ENCODE measurements around the gene EBF3.

The EBF3 gene

DNA sequence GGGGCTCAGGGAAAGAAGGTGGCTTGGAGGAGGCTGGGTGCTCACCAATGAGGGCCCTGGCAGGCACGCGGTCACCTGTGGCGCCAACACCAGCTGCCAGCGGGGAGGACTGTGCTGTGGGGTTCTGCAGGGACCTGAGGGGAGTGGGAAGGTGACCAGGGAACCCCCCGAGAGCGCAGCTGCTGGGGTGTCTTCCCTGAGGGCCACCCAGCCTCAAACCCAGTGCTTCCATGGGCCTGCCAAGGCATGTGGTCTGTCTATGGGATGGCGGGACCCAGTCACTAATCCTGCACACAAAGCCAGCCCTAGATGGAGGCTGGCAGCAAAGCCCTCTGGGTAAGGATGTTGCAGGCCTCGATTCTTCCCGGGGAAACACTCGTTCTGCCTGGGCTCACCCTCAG lies 117.1 kb downstream of the EBF3 start:
- Mint-ChIP-seq H3K4me3 (no peak overlapping the region), H3K27ac (no peak overlapping the region), H3K9me3 (no peaks in the 10 kb centered on the region), H3K27me3 (peaks cover 11% of the 10 kb centered on the region), H3K36me3 (ENCODE audit: low read depth) (no peaks in the 10 kb centered on the region), H3K4me1 (ENCODE audit: low read depth) (no peaks in the 10 kb centered on the region)
- DNase-seq: no peak

GRCh38 chr10:129845111-129845753 lies 118.8 kb downstream of the EBF3 start:
- DNase-seq: no peak
- Mint-ChIP-seq H3K4me1 (ENCODE audit: low read depth) (no peaks in the 10 kb centered on the region), H3K9me3 (no peaks in the 10 kb centered on the region), H3K27me3 (peaks cover 5% of the 10 kb centered on the region), H3K36me3 (ENCODE audit: low read depth) (no peaks in the 10 kb centered on the region), H3K27ac (no peak overlapping the region), H3K4me3 (no peak overlapping the region)

DNA sequence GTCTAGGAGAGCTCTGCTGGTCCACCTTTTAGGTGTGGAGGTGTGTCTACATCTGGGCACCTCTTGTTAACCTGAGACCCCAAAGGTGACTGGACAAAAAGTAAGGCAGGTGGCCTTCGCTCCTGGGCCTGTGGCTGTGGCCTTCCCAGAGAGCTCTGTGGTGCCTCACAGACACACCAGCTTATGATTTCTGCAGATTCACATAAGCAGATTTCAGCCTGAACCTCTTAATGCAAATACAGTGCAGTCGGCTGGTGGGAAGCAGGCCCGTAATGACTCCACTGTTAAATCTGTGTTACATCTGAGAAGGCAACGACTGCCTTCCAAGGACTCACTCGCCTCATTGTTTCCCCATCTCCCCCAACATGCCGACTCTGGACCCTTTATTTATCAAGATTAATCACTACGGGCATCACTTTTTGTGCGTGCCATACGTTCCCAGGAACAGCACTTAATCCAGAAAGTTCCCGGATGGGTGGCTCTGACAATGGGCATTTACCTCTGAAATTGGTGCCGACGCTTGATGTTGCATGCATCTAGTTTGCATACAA lies 119.8 kb downstream of the EBF3 start:
- no peak for DNase-seq
- Mint-ChIP-seq H3K9me3 (no peaks in the 10 kb centered on the region), H3K4me3 (no peak overlapping the region), H3K27ac (no peak overlapping the region), H3K4me1 (ENCODE audit: low read depth) (no peaks in the 10 kb centered on the region), H3K36me3 (ENCODE audit: low read depth) (no peaks in the 10 kb centered on the region), H3K27me3 (no peaks in the 10 kb centered on the region)

DNA sequence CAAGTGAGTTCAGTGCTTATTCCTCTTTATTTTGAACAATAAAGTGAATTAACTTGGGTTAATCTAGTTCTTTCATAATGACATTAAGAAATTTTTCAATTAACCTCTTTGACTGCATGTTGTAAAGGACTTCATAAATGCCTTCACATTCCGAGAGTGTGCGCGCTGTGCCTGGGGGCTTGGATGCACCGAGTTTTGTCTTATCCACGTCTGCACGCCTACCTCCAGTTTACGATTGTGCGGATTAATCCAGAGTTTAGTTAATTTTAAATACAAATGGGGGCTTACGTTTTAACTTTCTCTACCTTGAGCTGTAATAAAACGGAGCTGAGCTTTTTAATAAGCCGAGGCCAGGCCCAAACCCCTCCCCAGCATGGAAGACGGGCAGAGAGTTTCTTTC lies 120.4 kb downstream of the EBF3 start:
- Mint-ChIP-seq H3K36me3 (ENCODE audit: low read depth) (no peaks in the 10 kb centered on the region), H3K4me1 (ENCODE audit: low read depth) (no peaks in the 10 kb centered on the region), H3K27ac (no peak overlapping the region), H3K9me3 (no peaks in the 10 kb centered on the region), H3K27me3 (no peaks in the 10 kb centered on the region), H3K4me3 (no peak overlapping the region)
- no peak for DNase-seq

DNA sequence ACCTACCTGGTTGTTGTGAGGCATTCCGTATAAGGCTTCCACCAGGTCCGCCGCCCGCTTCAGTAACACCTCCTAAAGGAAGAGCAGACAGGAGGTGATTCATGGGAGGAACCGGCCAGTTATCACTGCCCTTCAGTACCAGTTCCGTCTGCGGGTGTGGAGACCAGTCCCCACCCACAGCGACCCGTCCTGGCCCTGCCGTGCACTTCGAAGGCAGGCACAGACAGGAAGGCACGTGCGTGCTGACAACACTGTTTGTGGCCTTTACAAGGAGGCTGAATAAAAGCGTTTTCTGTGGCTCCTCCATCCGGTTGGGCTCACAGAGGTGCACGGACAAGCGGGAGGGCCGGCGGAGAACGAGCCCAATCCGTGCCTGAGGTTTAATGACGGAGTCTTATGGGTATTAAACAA lies 120.9 kb downstream of the EBF3 start:
- Mint-ChIP-seq H3K4me3 (no peak overlapping the region), H3K4me1 (ENCODE audit: low read depth) (no peaks in the 10 kb centered on the region), H3K27ac (no peak overlapping the region), H3K9me3 (no peaks in the 10 kb centered on the region), H3K36me3 (ENCODE audit: low read depth) (no peaks in the 10 kb centered on the region), H3K27me3 (no peaks in the 10 kb centered on the region)
- DNase-seq: no peak

- H3K9me3 Mint-ChIP-seq: no peaks in the 10 kb centered on the region
- no peaks in the 10 kb centered on the region for H3K4me1 Mint-ChIP-seq (ENCODE audit: low read depth)
- H3K4me3 Mint-ChIP-seq: no peak overlapping the region
- DNase-seq: no peak
- no peaks in the 10 kb centered on the region for H3K36me3 Mint-ChIP-seq (ENCODE audit: low read depth)
- no peaks in the 10 kb centered on the region for H3K27me3 Mint-ChIP-seq
- H3K27ac Mint-ChIP-seq: no peak overlapping the region
Observed at GRCh38 chr10:129842031-129842430, 122.0 kb downstream of the EBF3 start.

- Mint-ChIP-seq H3K4me1 (ENCODE audit: low read depth) (no peaks in the 10 kb centered on the region), H3K4me3 (no peak overlapping the region), H3K9me3 (no peaks in the 10 kb centered on the region), H3K36me3 (ENCODE audit: low read depth) (no peaks in the 10 kb centered on the region), H3K27ac (no peak overlapping the region), H3K27me3 (no peaks in the 10 kb centered on the region)
- DNase-seq: no peak
Observed at GRCh38 chr10:129841590-129841989, 122.5 kb downstream of the EBF3 start.

- no peak for DNase-seq
- H3K9me3 Mint-ChIP-seq: no peaks in the 10 kb centered on the region
- H3K4me1 Mint-ChIP-seq (ENCODE audit: low read depth): no peaks in the 10 kb centered on the region
- no peak overlapping the region for H3K4me3 Mint-ChIP-seq
- no peaks in the 10 kb centered on the region for H3K36me3 Mint-ChIP-seq (ENCODE audit: low read depth)
- no peaks in the 10 kb centered on the region for H3K27me3 Mint-ChIP-seq
- no peak overlapping the region for H3K27ac Mint-ChIP-seq
Observed at GRCh38 chr10:129841071-129841470, 123.0 kb downstream of the EBF3 start.

- H3K9me3 Mint-ChIP-seq: no peaks in the 10 kb centered on the region
- DNase-seq: no peak
- no peak overlapping the region for H3K27ac Mint-ChIP-seq
- no peak overlapping the region for H3K4me3 Mint-ChIP-seq
- H3K27me3 Mint-ChIP-seq: no peaks in the 10 kb centered on the region
- no peaks in the 10 kb centered on the region for H3K4me1 Mint-ChIP-seq (ENCODE audit: low read depth)
- H3K36me3 Mint-ChIP-seq (ENCODE audit: low read depth): no peaks in the 10 kb centered on the region
Observed at GRCh38 chr10:129840196-129840590, 123.9 kb downstream of the EBF3 start.

DNA sequence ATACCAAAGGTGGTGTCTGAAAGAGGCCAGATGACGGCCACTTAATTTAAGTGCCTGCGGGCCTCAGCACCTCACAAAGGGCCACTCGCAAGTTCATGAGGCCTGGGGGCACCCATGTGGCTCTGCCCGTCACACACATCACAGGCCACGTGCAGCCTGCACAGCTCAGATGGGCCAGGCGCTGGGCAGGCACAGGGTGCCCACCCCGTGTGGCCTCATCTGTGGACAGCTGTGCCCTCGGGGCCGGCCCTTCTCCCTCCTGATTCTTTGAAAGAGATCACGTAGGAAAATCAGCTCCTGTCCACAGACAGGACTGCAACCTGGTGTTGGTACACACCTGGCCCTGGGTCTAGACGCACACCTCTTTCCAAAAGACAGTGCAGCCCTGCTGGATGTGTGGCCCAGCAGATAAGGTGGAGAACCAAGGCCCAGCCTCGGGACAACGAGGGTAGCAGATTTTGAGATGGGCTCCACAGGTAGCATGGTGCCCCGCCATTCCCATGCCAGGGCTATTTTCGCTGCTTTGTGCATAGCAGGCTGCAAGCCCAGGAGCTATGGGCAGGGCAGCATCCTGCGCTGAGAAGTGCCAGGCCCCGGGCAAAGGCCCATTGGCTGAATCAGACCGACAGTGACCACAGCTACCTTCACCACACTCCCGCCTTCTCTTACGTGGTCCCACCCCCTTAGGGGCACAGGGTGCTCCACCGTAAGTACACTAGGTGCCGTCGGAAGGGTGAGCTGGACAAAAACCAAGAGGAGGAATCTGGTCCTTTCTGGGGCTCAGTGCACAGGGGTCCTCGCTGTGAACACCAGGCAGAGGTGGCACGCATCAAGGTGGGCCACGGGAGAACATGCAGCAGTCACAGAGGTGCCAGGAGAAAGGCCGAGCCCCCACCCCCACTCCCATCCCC lies 124.5 kb downstream of the EBF3 start:
- Mint-ChIP-seq H3K36me3 (ENCODE audit: low read depth) (no peaks in the 10 kb centered on the region), H3K4me3 (no peak overlapping the region), H3K27me3 (no peaks in the 10 kb centered on the region), H3K27ac (no peak overlapping the region), H3K4me1 (ENCODE audit: low read depth) (no peaks in the 10 kb centered on the region), H3K9me3 (no peaks in the 10 kb centered on the region)
- DNase-seq: no peak

DNA sequence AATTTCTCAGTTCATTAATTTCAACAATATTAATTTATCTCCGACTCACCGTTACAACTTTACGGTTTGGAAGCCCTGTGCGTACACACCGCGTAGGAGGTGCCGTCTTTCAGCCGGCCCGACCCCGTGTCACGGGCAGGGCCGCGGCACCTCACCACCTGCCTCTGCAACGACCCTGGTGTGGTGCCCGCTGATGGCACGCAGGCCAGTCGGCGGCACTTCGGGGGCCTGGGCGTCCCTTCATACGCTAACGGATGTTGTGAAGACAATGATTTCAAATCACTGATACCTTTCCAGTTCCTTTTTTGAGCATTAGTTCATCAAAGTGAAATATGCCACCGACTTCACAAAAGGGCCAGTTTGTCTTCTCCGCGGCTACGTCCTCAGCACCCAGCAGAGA lies 125.3 kb downstream of the EBF3 start:
- Mint-ChIP-seq H3K27me3 (no peaks in the 10 kb centered on the region), H3K36me3 (ENCODE audit: low read depth) (no peaks in the 10 kb centered on the region), H3K27ac (no peak overlapping the region), H3K9me3 (no peaks in the 10 kb centered on the region), H3K4me3 (no peak overlapping the region), H3K4me1 (ENCODE audit: low read depth) (no peaks in the 10 kb centered on the region)
- DNase-seq: no peak

- Mint-ChIP-seq H3K4me3 (no peak overlapping the region), H3K4me1 (ENCODE audit: low read depth) (no peaks in the 10 kb centered on the region), H3K27me3 (no peaks in the 10 kb centered on the region), H3K9me3 (no peaks in the 10 kb centered on the region), H3K36me3 (ENCODE audit: low read depth) (no peaks in the 10 kb centered on the region), H3K27ac (no peak overlapping the region)
- DNase-seq: no peak
Observed at GRCh38 chr10:129837909-129838582, 126.0 kb downstream of the EBF3 start.

- Mint-ChIP-seq H3K4me1 (ENCODE audit: low read depth) (no peaks in the 10 kb centered on the region), H3K27ac (no peak overlapping the region), H3K4me3 (no peak overlapping the region), H3K36me3 (ENCODE audit: low read depth) (no peaks in the 10 kb centered on the region), H3K27me3 (no peaks in the 10 kb centered on the region), H3K9me3 (no peaks in the 10 kb centered on the region)
- no peak for DNase-seq
Observed at GRCh38 chr10:129836253-129836652, 127.8 kb downstream of the EBF3 start.

GRCh38 chr10:129833994-129834739 lies 129.9 kb downstream of the EBF3 start:
- Mint-ChIP-seq H3K36me3 (ENCODE audit: low read depth) (no peaks in the 10 kb centered on the region), H3K27me3 (no peaks in the 10 kb centered on the region)
- DNase-seq: no peak

More at GRCh38 chr10:129833994-129834739, 129.9 kb downstream of the EBF3 start:
- H3K27ac Mint-ChIP-seq: no peak overlapping the region
- no peaks in the 10 kb centered on the region for H3K9me3 Mint-ChIP-seq
- no peak overlapping the region for H3K4me3 Mint-ChIP-seq
- no peaks in the 10 kb centered on the region for H3K4me1 Mint-ChIP-seq (ENCODE audit: low read depth)

All from activated T-cell treated with anti-CD3 and anti-CD28 coated beads, Interleukin-2, amount 50 U/mL, for 24 hours (primary cell).